ENCODE data around the gene GCSH. TPM values are rescaled to one million over a fixed set of nuclear protein-coding genes. Genes with fewer than 3 reads are reported as not detected.

The GCSH gene
- total and polyA plus RNA-seq, 2 of the 13 experiments (the other 11 are each of a cell fraction or from before 2014, with no cell fraction given), result 35.9 to 103 TPM

DNA sequence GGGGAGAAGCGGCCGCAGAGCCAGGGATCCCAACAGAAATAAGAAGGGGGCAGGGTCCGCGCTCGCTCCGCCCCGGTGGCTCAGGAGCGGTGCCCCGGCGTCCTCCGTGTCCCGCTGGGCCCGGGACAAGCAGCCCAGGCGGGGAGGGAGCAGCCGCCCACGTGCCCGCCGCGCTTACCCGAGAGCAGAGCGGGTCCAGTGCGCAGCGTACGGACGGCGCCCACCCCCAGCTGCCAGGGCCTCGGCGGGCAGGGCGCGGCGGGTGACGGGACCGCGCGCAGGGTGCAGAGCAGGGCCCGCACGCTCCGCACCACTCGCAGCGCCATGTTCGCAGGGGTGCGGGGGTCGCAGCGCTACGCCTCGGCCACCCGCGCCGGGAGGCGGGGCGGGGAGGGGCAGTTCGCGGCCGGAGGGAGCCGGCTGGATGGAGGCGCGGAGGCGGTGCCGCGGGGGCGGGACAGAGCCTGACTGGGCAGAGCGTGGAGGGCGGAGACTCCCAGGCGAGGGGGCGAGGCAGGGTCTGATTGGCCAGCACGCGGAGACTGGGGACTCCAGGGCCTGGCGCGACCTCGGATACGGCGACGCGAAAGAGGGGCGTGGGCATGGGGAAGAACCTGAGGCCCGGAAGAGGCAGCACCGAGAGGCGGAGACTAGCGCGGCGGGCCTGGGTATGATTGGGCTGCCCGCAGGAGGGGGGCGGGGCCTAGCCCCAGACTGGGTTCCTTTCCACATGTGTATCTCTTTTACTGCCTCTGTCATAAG lies at the start of gene GCSH (continued):
- TF ChIP-seq HNRNPUL1 (IDR thresholded peaks at IDR 0.05; ENCODE audit: low read depth, low read length) (no peak), ZNF292 (CRISPR knock-in tag; IDR thresholded peaks at IDR 0.05; ENCODE audit: borderline replicate concordance, low read depth) (no peak), NFKB2 (CRISPR knock-in tag; IDR thresholded peaks at IDR 0.05; ENCODE audit: borderline replicate concordance) (peak; percentile 92; the same call in 1 of the 2 replicates), ARHGAP35 (CRISPR knock-in tag; IDR thresholded peaks at IDR 0.05; ENCODE audit: borderline replicate concordance) (0 out of 2 replicates have a peak, but pooled peaks have one; percentile 28), ZNF282 (IDR thresholded peaks at IDR 0.05; ENCODE audit: partially characterized antibody) (no peak), EP300 (IDR thresholded peaks at IDR 0.05; ENCODE audit: low read depth in 2 of 2, low read length in 2 of 2) (no peak), EP300 (CRISPR knock-in tag; IDR thresholded peaks at IDR 0.05; ENCODE audit: borderline replicate concordance) (no peak), ZNF256 (CRISPR knock-in tag; conservative IDR thresholded peaks at IDR 0.05) (no peak), SRSF4 (IDR thresholded peaks at IDR 0.05; ENCODE audit: low read depth, low read length, poor library complexity, severe bottlenecking) (no peak), WIZ (CRISPR knock-in tag; IDR thresholded peaks at IDR 0.05) (no peak; the same call in 1 of the 2 replicates), GABPA (IDR thresholded peaks at IDR 0.05; ENCODE audit: low read depth, low read length) (peak; percentile 54), GABPA (CRISPR knock-in tag; IDR thresholded peaks at IDR 0.05; ENCODE audit: low read depth) (peak; percentile 85), MXD4 (CRISPR knock-in tag; IDR thresholded peaks at IDR 0.05) (peak; percentile 96), FOSL2 (CRISPR knock-in tag; IDR thresholded peaks at IDR 0.05) (no peak; the same call in 1 of the 2 replicates), DMAP1 (CRISPR knock-in tag; IDR thresholded peaks at IDR 0.05) (no peak)
- TF ChIP-seq, protein P1, sequence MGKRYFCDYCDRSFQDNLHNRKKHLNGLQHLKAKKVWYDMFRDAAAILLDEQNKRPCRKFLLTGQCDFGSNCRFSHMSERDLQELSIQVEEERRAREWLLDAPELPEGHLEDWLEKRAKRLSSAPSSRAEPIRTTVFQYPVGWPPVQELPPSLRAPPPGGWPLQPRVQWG (CRISPR knock-in tag; IDR thresholded peaks at IDR 0.05; ENCODE audit: borderline replicate concordance, low read depth), result no peak
- TF ChIP-seq, protein P2, sequence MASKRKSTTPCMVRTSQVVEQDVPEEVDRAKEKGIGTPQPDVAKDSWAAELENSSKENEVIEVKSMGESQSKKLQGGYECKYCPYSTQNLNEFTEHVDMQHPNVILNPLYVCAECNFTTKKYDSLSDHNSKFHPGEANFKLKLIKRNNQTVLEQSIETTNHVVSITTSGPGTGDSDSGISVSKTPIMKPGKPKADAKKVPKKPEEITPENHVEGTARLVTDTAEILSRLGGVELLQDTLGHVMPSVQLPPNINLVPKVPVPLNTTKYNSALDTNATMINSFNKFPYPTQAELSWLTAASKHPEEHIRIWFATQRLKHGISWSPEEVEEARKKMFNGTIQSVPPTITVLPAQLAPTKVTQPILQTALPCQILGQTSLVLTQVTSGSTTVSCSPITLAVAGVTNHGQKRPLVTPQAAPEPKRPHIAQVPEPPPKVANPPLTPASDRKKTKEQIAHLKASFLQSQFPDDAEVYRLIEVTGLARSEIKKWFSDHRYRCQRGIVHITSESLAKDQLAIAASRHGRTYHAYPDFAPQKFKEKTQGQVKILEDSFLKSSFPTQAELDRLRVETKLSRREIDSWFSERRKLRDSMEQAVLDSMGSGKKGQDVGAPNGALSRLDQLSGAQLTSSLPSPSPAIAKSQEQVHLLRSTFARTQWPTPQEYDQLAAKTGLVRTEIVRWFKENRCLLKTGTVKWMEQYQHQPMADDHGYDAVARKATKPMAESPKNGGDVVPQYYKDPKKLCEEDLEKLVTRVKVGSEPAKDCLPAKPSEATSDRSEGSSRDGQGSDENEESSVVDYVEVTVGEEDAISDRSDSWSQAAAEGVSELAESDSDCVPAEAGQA (IDR thresholded peaks at IDR 0.05; ENCODE audit: low read depth), result no peak
- TF ChIP-seq, protein P2 (CRISPR knock-in tag; IDR thresholded peaks at IDR 0.05; ENCODE audit: borderline replicate concordance), result no peak
- TF ChIP-seq, protein P3, sequence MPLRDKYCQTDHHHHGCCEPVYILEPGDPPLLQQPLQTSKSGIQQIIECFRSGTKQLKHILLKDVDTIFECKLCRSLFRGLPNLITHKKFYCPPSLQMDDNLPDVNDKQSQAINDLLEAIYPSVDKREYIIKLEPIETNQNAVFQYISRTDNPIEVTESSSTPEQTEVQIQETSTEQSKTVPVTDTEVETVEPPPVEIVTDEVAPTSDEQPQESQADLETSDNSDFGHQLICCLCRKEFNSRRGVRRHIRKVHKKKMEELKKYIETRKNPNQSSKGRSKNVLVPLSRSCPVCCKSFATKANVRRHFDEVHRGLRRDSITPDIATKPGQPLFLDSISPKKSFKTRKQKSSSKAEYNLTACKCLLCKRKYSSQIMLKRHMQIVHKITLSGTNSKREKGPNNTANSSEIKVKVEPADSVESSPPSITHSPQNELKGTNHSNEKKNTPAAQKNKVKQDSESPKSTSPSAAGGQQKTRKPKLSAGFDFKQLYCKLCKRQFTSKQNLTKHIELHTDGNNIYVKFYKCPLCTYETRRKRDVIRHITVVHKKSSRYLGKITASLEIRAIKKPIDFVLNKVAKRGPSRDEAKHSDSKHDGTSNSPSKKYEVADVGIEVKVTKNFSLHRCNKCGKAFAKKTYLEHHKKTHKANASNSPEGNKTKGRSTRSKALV (CRISPR knock-in tag; IDR thresholded peaks at IDR 0.05), result no peak
- TF ChIP-seq, protein P4, sequence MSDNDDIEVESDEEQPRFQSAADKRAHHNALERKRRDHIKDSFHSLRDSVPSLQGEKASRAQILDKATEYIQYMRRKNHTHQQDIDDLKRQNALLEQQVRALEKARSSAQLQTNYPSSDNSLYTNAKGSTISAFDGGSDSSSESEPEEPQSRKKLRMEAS (IDR thresholded peaks at IDR 0.05), result peak; percentile 97
- TF ChIP-seq, protein P5, sequence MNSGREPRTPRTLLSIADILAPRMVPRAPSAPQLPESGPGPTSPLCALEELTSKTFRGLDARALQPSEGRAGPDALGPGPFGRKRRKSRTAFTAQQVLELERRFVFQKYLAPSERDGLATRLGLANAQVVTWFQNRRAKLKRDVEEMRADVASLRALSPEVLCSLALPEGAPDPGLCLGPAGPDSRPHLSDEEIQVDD (CRISPR knock-in tag; IDR thresholded peaks at IDR 0.05; ENCODE audit: borderline replicate concordance), result peak; percentile 93
